T-helper 17 cell (primary cell): Measurements from ENCODE around the gene ETV6. TPM values are rescaled to one million over a fixed set of nuclear protein-coding genes. Genes with fewer than 3 reads are reported as not detected.
A peak's percentile ranks its signal among the peaks of the same experiment; 100 is the strongest.

ENCODE experiments used
- ATAC-seq: fragments of 150-1000 bp; cut with Tn5 transposase; 2 replicates; pipeline ENCODE4 v1.10.0; 2021; ENCODE audit warnings: mild to moderate bottlenecking, moderate library complexity
- DNase-seq, 3 donors: peaks; one replicate each; pipeline versions ENCODE4 v3.0.0 to v3.0.0-alpha.2; 2020 to 2021
- H3K9me3 ChIP-seq: one replicate; pipeline ENCODE4 v1.7.0; 2013; ENCODE audit warnings: low read length, mild to moderate bottlenecking; ENCODE audit not compliant: control insufficient read depth, poor library complexity, severe bottlenecking
- H3K27ac Mint-ChIP-seq: one replicate; pipeline ENCODE4 v1.8.0; 2022; ENCODE audit warnings: mild to moderate bottlenecking, moderate library complexity, mixed read lengths
- H3K27me3 Mint-ChIP-seq: one replicate; pipeline ENCODE4 v1.8.0; 2022; ENCODE audit warnings: mixed read lengths
- H3K36me3 Mint-ChIP-seq: one replicate; pipeline ENCODE4 v1.8.0; 2022; ENCODE audit warnings: low read depth, mixed read lengths
- H3K4me1 Mint-ChIP-seq: one replicate; pipeline ENCODE4 v1.8.0; 2022; ENCODE audit warnings: mild to moderate bottlenecking, mixed read lengths
- H3K4me3 Mint-ChIP-seq: one replicate; pipeline ENCODE4 v1.8.0; 2022; ENCODE audit warnings: mild to moderate bottlenecking, moderate library complexity, mixed read lengths
- total RNA-seq, 4 donors: library from RNA in 2 of 4; stranded (reverse) in 2 of 4; gene quantifications; one replicate each; pipeline ENCODE4 v1.2.3 and lab custom pipeline; 2022 to 2026

ETV6 gene
- total RNA-seq, 2 donors from 2014 or later, result 57.3 to 60.6 TPM

- H3K9me3 ChIP-seq, result no peaks in the 10 kb centered on the region
- Mint-ChIP-seq H3K4me3 (no peak overlapping the region), H3K36me3 (peaks cover 3% of the 10 kb centered on the region), H3K27me3 (no peaks in the 10 kb centered on the region), H3K4me1 (peaks cover 60% of the 10 kb centered on the region), H3K27ac (peak overlapping the region; percentile 53)
- DNase-seq (no peak), ATAC-seq (no peak)
Measured at GRCh38 chr12:11801643-11802042, 152.2 kb downstream of the ETV6 start.

- ATAC-seq (no peak), DNase-seq (no peak)
- H3K9me3 ChIP-seq, result no peaks in the 10 kb centered on the region
- Mint-ChIP-seq H3K4me3 (no peak overlapping the region), H3K27me3 (no peaks in the 10 kb centered on the region), H3K4me1 (peaks cover 52% of the 10 kb centered on the region), H3K36me3 (peaks cover 7% of the 10 kb centered on the region), H3K27ac (no peak overlapping the region)
Measured at GRCh38 chr12:11804130-11804529, 154.7 kb downstream of the ETV6 start.

GRCh38 chr12:11805043-11805442 is 155.6 kb downstream of the ETV6 start:
- ATAC-seq (no peak), DNase-seq (no peak)
- Mint-ChIP-seq H3K27ac (peak overlapping the region; percentile 79), H3K36me3 (peaks cover 7% of the 10 kb centered on the region), H3K4me3 (no peak overlapping the region), H3K4me1 (peaks cover 52% of the 10 kb centered on the region), H3K27me3 (no peaks in the 10 kb centered on the region)
- H3K9me3 ChIP-seq, result no peaks in the 10 kb centered on the region

GRCh38 chr12:11805680-11806079 is 156.2 kb downstream of the ETV6 start:
- Mint-ChIP-seq H3K4me1 (peaks cover 52% of the 10 kb centered on the region), H3K27me3 (no peaks in the 10 kb centered on the region), H3K4me3 (no peak overlapping the region), H3K27ac (peak overlapping the region; percentile 79), H3K36me3 (peaks cover 7% of the 10 kb centered on the region)
- DNase-seq (no peak), ATAC-seq (no peak)
- H3K9me3 ChIP-seq, result no peaks in the 10 kb centered on the region

- Mint-ChIP-seq H3K36me3 (peaks cover 7% of the 10 kb centered on the region), H3K4me3 (no peak overlapping the region), H3K4me1 (peaks cover 58% of the 10 kb centered on the region), H3K27me3 (no peaks in the 10 kb centered on the region), H3K27ac (peak overlapping the region; percentile 51)
- peak; percentile 76 for ATAC-seq
- no peak for DNase-seq
- no peaks in the 10 kb centered on the region for H3K9me3 ChIP-seq
Measured at GRCh38 chr12:11807458-11807857, 158.0 kb downstream of the ETV6 start.

- Mint-ChIP-seq H3K4me3 (no peak overlapping the region), H3K4me1 (peaks cover 60% of the 10 kb centered on the region), H3K36me3 (peaks cover 7% of the 10 kb centered on the region), H3K27ac (peak overlapping the region; percentile 51), H3K27me3 (no peaks in the 10 kb centered on the region)
- H3K9me3 ChIP-seq, result no peaks in the 10 kb centered on the region
- no peak for ATAC-seq
- no peak for DNase-seq
Measured at GRCh38 chr12:11808931-11809330, 159.5 kb downstream of the ETV6 start.

GRCh38 chr12:11810206-11810545 is 160.7 kb downstream of the ETV6 start:
- Mint-ChIP-seq H3K27me3 (no peaks in the 10 kb centered on the region), H3K36me3 (peaks cover 4% of the 10 kb centered on the region), H3K4me3 (no peak overlapping the region), H3K27ac (peak overlapping the region; percentile 90), H3K4me1 (peaks cover 62% of the 10 kb centered on the region)
- no peak for DNase-seq
- no peaks in the 10 kb centered on the region for H3K9me3 ChIP-seq
- no peak for ATAC-seq

- H3K27me3 Mint-ChIP-seq, result no peaks in the 10 kb centered on the region
- H3K9me3 ChIP-seq, result no peaks in the 10 kb centered on the region
- H3K36me3 Mint-ChIP-seq, result peaks cover 4% of the 10 kb centered on the region
- peaks cover 55% of the 10 kb centered on the region for H3K4me1 Mint-ChIP-seq
- H3K4me3 Mint-ChIP-seq, result peak overlapping the region; percentile 36
- ATAC-seq, result no peak
- peak overlapping the region; percentile 90 for H3K27ac Mint-ChIP-seq
- DNase-seq, result no peak
Measured at GRCh38 chr12:11811008-11811407, 161.5 kb downstream of the ETV6 start.

- Mint-ChIP-seq H3K27me3 (no peaks in the 10 kb centered on the region), H3K36me3 (peaks cover 4% of the 10 kb centered on the region), H3K4me3 (peak overlapping the region; percentile 86), H3K27ac (peak overlapping the region; percentile 90), H3K4me1 (peaks cover 46% of the 10 kb centered on the region)
- ATAC-seq, result no peak
- H3K9me3 ChIP-seq, result no peaks in the 10 kb centered on the region
- DNase-seq, result no peak
Measured at GRCh38 chr12:11812241-11812585, 162.7 kb downstream of the ETV6 start.

GRCh38 chr12:11812586-11813437 is 163.3 kb downstream of the ETV6 start:
- peaks cover 7% of the 10 kb centered on the region for H3K36me3 Mint-ChIP-seq
- H3K27ac Mint-ChIP-seq, result peak overlapping the region; percentile 90
- no peaks in the 10 kb centered on the region for H3K9me3 ChIP-seq
- H3K27me3 Mint-ChIP-seq, result no peaks in the 10 kb centered on the region
- peaks cover 47% of the 10 kb centered on the region for H3K4me1 Mint-ChIP-seq
- peak in 1 of 3 donors; percentile 15 for DNase-seq
- ATAC-seq, result peak; percentile 77
- peak overlapping the region; percentile 86 for H3K4me3 Mint-ChIP-seq

- H3K4me1 Mint-ChIP-seq, result peaks cover 45% of the 10 kb centered on the region
Measured at GRCh38 chr12:11813438-11813813, 164.0 kb downstream of the ETV6 start.

GRCh38 chr12:11814374-11814773 is 164.9 kb downstream of the ETV6 start:
- Mint-ChIP-seq H3K36me3 (peaks cover 2% of the 10 kb centered on the region), H3K4me1 (peaks cover 42% of the 10 kb centered on the region), H3K27me3 (no peaks in the 10 kb centered on the region), H3K4me3 (peak overlapping the region; percentile 12), H3K27ac (peak overlapping the region; percentile 90)
- DNase-seq, result no peak
- peak; percentile 44 for ATAC-seq
- no peaks in the 10 kb centered on the region for H3K9me3 ChIP-seq

More at GRCh38 chr12:11813438-11813813, 164.0 kb downstream of the ETV6 start:
- Mint-ChIP-seq H3K4me3 (peak overlapping the region; percentile 86), H3K27me3 (no peaks in the 10 kb centered on the region), H3K27ac (peak overlapping the region; percentile 90), H3K36me3 (peaks cover 5% of the 10 kb centered on the region)
- ATAC-seq (peak; percentile 23), DNase-seq (no peak)
- H3K9me3 ChIP-seq, result no peaks in the 10 kb centered on the region

- ATAC-seq, result no peak
- Mint-ChIP-seq H3K36me3 (peaks cover 2% of the 10 kb centered on the region), H3K27me3 (no peaks in the 10 kb centered on the region), H3K4me3 (no peak overlapping the region), H3K4me1 (peaks cover 38% of the 10 kb centered on the region), H3K27ac (no peak overlapping the region)
- DNase-seq, result no peak
- no peaks in the 10 kb centered on the region for H3K9me3 ChIP-seq
Measured at GRCh38 chr12:11815397-11815796, 165.9 kb downstream of the ETV6 start.

GRCh38 chr12:11819643-11820042 is 170.2 kb downstream of the ETV6 start:
- peaks cover 2% of the 10 kb centered on the region for H3K36me3 Mint-ChIP-seq
- no peak for DNase-seq
- H3K27me3 Mint-ChIP-seq, result no peaks in the 10 kb centered on the region
- ATAC-seq, result no peak
- H3K4me3 Mint-ChIP-seq, result no peak overlapping the region
- no peak overlapping the region for H3K27ac Mint-ChIP-seq
- no peaks in the 10 kb centered on the region for H3K9me3 ChIP-seq
- H3K4me1 Mint-ChIP-seq, result peaks cover 26% of the 10 kb centered on the region
